Stimulated activated CD8-positive, alpha-beta memory T cell treated with anti-CD3 and anti-CD28 coated beads, Interleukin-15, amount 100 ng/mL, for 4 hours (primary cell): ENCODE measurements around the gene HTD2.

Experiments
- DNase-seq, 2 donors: peaks; one replicate each; pipeline ENCODE4 v3.0.0-alpha.2; 2020; ENCODE audit warnings: low read depth in 2 of 2

Gene HTD2

GRCh38 chr3:58292866-58293265 is 13.5 kb upstream of the HTD2 start:
- DNase-seq: no peak

- DNase-seq: no peak
Measured at GRCh38 chr3:58293516-58293915, 12.8 kb upstream of the HTD2 start.

DNA sequence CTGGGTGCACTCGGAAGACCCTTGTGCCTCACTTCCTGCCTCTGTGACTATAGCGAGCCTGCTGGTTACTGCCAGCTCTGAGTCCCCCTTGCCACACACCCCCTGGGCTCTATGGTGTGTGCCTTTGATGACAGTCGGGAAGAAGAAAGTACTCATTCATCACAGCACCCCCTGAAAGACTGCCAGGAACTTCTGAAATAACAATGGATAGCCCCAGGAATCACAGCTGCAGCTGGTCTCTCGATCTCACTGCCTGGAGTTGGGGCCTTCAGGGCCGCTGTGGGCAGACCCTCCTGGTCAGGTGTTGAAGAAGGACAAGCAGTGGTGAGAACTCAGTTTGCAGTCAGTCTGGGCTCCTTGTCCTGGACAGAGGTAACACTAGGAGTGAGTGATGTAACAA is 10.1 kb upstream of the HTD2 start:
- DNase-seq: no peak

GRCh38 chr3:58296843-58297242 is 9.5 kb upstream of the HTD2 start:
- DNase-seq: no peak

DNA sequence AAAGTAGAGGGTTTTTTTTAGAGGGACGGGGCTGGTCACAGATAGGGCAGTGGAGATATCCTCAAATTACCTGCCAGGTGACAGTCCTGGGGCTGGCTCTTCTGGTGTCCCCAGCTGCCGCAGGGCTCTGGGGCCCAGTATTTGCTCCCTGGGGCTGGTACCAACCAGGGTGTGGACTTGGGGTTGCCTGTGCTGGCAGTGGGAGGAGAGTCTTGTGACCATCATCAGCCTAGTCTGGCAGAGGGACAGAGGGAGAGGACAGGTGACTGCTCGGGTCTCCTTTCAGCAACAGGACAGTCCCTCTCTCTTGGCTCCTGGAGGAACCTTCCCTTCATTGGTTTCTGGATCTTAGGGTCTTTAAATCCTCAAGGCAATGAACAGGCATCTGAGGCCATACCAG is 8.1 kb upstream of the HTD2 start:
- DNase-seq: no peak

GRCh38 chr3:58299075-58299474 is 7.2 kb upstream of the HTD2 start:
- no peak for DNase-seq

- no peak for DNase-seq
Measured at GRCh38 chr3:58299839-58300516, 6.3 kb upstream of the HTD2 start.

- DNase-seq: no peak
Measured at GRCh38 chr3:58307639-58308215, 1.4 kb downstream of the HTD2 start.

DNA sequence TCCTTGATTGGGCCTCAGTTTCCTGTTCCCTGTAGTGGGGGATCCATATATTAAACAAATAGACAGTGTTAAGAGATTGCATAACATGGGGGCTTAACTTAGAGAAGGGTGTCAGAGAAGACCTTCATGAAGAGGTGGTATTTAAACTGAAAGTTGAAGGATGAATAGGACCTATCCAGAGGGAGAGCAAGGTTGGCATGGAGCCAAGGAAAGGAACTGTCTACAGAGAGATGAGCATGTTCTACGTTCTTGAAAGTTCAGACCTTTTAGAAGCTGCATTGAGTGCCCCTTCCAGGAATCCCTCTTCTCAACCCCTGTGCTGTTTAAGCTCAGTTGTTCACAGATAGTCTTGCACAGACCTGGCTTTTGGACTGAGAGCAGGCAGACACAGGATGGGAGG is 2.4 kb downstream of the HTD2 start:
- DNase-seq: no peak

- no peak for DNase-seq
Measured at GRCh38 chr3:58317811-58318210, 11.5 kb downstream of the HTD2 start.

DNA sequence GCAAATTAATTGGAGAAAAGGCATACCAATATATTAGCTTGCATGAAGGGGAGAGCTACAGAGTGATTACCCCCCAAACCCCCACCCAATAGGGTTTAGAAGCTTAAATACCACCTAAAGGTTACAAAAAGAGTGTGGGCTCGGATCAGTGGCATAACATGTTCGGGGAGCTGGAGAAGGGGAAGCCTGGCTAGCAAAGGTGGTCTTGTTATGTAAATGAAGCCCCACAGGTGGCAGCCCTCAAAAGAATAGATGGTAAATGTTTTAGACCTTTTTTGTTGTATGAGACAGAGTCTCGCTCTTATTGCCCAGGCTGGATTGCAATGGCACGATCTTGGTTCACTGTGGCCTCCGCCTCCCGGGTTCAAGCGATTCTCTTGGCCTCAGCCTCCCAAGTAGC is 15.5 kb downstream of the HTD2 start:
- no peak for DNase-seq

GRCh38 chr3:58322793-58323192 is 16.5 kb downstream of the HTD2 start:
- DNase-seq: no peak

DNA sequence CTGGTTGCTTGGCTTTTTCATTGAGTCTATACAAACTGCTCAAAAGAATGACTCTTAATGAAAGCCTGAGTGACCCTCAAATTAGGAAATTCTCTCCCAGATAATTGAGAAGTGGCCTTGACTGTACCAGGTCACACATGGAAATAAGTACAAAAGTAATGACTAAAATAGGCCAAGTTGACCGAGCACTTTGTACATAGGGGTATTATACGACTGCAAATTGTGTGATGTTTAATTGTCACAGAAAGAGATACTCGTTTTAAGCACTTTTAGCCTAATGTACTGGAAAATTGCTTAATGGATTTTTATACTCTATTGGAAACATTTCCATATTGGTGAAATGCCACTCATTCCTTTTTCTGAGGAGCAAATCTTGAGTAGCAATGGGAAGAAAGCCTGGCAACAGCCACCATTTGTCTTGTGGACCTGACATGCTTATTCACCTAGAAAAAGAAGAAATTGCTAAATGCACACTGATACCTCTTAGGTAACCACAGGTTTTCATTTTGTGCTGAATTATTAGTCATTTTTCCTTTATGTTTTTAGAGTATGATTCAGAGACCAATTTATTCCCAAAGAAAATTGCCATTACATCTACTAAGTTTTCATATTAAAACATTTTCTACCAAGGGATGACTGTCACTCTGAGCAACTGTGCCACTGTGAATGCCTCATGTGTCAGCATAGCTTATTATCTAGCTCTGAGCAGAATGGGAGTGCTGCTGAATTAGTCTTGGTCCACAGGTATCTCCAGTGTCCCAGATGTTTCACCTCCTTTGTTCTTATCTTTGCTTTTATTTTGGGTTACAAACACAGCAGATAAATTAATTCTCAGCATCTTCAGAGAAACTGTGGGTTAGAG is 17.4 kb downstream of the HTD2 start:
- no peak for DNase-seq

- DNase-seq: no peak
Measured at GRCh38 chr3:58324391-58325390, 18.4 kb downstream of the HTD2 start.

GRCh38 chr3:58325525-58325992 is 19.2 kb downstream of the HTD2 start:
- no peak for DNase-seq

DNA sequence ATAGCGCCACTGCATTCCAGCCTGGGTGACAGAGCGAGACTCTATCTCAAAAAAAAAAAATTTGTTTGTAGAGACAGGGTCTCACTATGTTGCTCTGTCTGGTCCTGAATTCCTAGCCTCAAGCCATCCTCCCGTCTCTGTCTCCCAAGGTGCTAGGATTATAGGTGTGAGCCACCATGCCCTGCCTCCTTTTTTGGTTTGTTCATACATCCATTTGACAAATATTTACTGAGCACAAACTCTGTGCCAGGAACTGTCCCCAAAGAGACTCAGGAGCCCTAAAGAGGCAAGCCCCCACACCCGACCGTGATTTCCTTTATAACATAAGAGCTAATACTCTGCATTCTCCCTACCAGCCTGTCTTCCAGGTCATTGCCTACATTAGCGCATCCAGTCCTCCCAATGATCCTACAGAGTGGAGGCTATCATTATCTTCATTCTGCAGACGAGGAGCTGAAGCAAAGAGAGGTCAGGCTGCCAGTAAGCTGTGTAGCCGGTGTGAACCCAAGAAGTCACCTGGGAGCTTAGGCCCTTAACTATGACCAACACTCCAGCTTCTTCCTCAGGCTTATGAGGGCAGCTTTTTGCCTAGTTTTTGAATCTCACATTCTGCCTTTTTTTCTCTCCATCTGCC is 20.1 kb downstream of the HTD2 start:
- no peak for DNase-seq

DNA sequence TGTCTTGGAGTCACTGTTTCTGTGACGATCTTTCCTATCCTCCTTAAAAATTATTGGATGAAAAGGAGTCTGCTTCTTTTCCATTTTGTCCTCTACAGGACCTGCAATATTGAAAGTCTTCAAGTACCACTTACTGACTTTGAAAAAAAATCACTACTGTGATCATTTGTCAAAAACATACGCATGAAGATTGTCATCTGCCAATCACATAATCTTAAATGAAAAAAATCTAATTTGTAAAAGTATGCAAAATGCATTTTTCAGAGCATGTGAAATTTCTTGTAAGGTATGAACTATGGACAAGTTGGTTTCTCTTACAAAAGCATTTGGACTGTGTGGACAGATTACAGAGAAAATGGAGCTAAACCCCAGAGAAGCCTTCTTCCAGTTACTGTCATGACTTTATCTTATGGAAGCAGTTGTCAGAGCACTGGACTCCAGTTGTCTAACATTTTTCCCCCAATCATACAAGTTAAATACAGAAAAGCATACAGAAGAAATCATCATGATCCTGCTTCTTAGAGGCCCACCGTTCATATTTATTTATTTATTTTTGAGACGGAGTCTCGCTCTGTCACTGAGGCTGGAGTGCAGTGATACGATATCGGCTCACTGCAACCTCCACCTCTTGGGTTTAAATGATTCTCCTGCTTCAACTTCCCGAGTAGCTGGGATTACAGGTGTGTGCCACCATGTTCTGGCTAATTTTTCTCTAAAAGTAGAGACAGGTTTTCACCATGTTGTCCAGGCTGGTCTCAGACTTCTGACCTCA is 23.0 kb downstream of the HTD2 start:
- no peak for DNase-seq

DNA sequence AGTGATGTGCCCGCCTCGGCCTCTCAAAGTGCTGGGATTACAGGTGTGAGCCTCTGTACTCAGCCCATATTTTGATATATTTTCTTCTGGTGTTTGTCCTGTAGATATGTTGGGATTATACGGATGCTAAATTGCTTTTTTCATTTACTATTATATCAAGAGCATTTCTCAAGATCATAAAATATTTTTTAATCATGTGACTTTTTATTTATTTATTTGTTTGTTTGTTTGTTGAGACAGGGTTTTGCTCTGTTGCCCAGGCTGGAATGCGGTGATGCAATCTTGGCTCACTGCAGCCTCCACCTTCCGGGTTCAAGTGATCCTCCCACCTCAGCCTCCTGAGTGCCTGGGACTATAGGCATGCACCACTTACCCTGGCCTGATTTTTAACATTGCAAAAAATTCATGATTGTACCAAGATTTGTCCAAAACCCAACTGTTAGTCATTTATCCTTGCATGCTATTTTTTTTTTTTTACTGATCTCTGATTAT is 23.6 kb downstream of the HTD2 start:
- no peak for DNase-seq

GRCh38 chr3:58331593-58332152 is 25.4 kb downstream of the HTD2 start:
- no peak for DNase-seq
